ENCODE data around the gene ITSN1.

The ITSN1 gene

GRCh38 chr21:33797565-33797964, 155.3 kb downstream of the ITSN1 start:
- TF ChIP-seq ZBTB7A (IDR thresholded peaks at IDR 0.05; ENCODE audit: low read depth) (no peak), FOXM1 (IDR thresholded peaks at IDR 0.05; ENCODE audit: borderline replicate concordance, low read depth) (no peak), REST (IDR thresholded peaks at IDR 0.05; ENCODE audit: low read depth) (no peak), TAF1 (IDR thresholded peaks at IDR 0.05; ENCODE audit: low read depth) (no peak), EP300 (IDR thresholded peaks at IDR 0.05; ENCODE audit: borderline replicate concordance) (no peak), EGR1 (IDR thresholded peaks at IDR 0.05) (no peak), CEBPB (IDR thresholded peaks at IDR 0.05) (no peak), TCF12 (IDR thresholded peaks at IDR 0.05; ENCODE audit: low read depth) (no peak), TEAD4 (IDR thresholded peaks at IDR 0.05) (no peak), YY1 (IDR thresholded peaks at IDR 0.05; ENCODE audit: low read depth) (no peak), USF1 (IDR thresholded peaks at IDR 0.05) (no peak), RAD21 (IDR thresholded peaks at IDR 0.05; ENCODE audit: low read depth) (no peak), CREB1 (IDR thresholded peaks at IDR 0.05; ENCODE audit: low read depth) (no peak), NFIC (IDR thresholded peaks at IDR 0.05) (no peak)
- TF ChIP-seq, protein P1, sequence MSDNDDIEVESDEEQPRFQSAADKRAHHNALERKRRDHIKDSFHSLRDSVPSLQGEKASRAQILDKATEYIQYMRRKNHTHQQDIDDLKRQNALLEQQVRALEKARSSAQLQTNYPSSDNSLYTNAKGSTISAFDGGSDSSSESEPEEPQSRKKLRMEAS (IDR thresholded peaks at IDR 0.05) = no peak

DNA sequence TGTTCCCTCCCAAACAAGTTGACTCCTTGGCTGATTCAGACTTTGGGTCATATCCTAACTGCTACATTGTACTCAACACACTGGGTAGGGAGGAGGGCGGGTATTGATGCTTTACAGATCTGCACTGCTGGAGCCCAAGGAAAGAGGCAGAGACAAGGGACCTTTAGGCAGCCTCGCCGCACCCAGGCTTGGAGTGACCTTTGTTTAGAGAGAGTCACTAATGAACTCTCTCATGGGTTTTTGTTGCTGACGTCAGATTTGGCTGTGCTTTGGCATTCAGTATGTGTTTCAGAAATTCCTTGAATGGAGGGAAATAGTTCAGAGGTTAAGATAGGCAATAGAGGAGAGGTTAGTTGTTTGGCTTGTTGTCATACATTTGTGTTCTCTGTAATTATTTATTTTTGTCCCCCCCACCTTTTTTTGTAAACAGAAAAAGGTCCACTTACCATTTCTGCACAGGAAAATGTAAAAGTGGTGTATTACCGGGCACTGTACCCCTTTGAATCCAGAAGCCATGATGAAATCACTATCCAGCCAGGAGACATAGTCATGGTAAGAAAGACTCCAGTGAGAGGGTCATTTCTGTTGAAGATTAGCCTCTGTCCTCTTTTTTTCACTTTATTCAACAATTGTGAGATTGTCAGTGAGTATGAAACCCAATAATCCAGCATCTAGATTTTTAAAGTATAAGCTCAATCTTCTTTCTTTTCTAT, 157.2 kb downstream of the ITSN1 start:
- TF ChIP-seq, protein P1 (IDR thresholded peaks at IDR 0.05) = no peak
- TF ChIP-seq EGR1 (IDR thresholded peaks at IDR 0.05) (no peak), TAF1 (IDR thresholded peaks at IDR 0.05; ENCODE audit: low read depth) (no peak), ZBTB7A (IDR thresholded peaks at IDR 0.05; ENCODE audit: low read depth) (no peak), CREB1 (IDR thresholded peaks at IDR 0.05; ENCODE audit: low read depth) (no peak), EP300 (IDR thresholded peaks at IDR 0.05; ENCODE audit: borderline replicate concordance) (no peak), REST (IDR thresholded peaks at IDR 0.05; ENCODE audit: low read depth) (no peak), NFIC (IDR thresholded peaks at IDR 0.05) (no peak), TEAD4 (IDR thresholded peaks at IDR 0.05) (no peak), USF1 (IDR thresholded peaks at IDR 0.05) (no peak), YY1 (IDR thresholded peaks at IDR 0.05; ENCODE audit: low read depth) (no peak), CEBPB (IDR thresholded peaks at IDR 0.05) (no peak)

DNA sequence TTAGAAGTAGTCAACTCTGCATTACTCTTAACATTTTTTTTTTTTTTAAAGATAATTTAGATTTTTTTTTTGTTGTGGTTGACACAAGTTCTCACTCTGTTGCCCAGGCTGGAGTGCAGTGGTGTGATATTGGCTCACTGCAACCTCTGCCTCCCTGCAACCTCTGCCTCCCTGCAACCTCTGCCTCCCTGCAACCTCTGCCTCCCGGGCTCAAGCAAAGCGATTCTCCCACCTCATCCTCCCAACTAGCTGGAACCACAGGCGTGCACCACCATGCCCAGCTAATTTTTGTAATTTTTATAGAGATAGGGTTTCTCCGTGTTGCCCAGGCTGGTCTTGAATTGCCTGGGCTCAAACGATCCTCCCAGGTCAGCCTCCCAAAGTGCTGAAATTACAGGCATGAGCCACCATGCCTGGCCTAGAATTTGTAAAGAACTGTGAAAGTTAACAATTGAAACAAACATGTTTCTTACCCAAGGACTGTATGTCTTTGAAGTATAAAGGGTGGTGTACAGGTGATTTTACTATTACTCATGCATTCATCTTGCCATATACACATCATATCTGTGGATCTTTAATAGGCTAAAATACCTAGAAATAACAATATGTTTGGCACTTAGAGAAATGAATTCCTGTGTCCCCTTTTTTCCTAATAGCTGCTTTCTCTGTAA, 158.6 kb downstream of the ITSN1 start:
- TF ChIP-seq, protein P1 (IDR thresholded peaks at IDR 0.05) = no peak
- TF ChIP-seq YY1 (IDR thresholded peaks at IDR 0.05; ENCODE audit: low read depth) (no peak), RAD21 (IDR thresholded peaks at IDR 0.05; ENCODE audit: low read depth) (no peak), USF1 (IDR thresholded peaks at IDR 0.05) (no peak), ZBTB7A (IDR thresholded peaks at IDR 0.05; ENCODE audit: low read depth) (no peak), EP300 (IDR thresholded peaks at IDR 0.05; ENCODE audit: borderline replicate concordance) (no peak), EGR1 (IDR thresholded peaks at IDR 0.05) (no peak), CREB1 (IDR thresholded peaks at IDR 0.05; ENCODE audit: low read depth) (no peak), TCF12 (IDR thresholded peaks at IDR 0.05; ENCODE audit: low read depth) (no peak), TAF1 (IDR thresholded peaks at IDR 0.05; ENCODE audit: low read depth) (no peak), CEBPB (IDR thresholded peaks at IDR 0.05) (no peak)

GRCh38 chr21:33801424-33802405, 159.4 kb downstream of the ITSN1 start:
- TF ChIP-seq RAD21 (IDR thresholded peaks at IDR 0.05; ENCODE audit: low read depth) = no peak; the same call in 1 of the 2 replicates
- no peak for TF ChIP-seq CEBPB (IDR thresholded peaks at IDR 0.05)
- TF ChIP-seq, protein P1 (IDR thresholded peaks at IDR 0.05) = peak; percentile 61; the same call in 1 of the 2 replicates
- TF ChIP-seq EGR1 (IDR thresholded peaks at IDR 0.05) = no peak

Measured in Ishikawa (cell line).